Ovary (tissue), 9 donors: ENCODE data around the gene DNAH6. TPM values are rescaled to one million over a fixed set of nuclear protein-coding genes. Genes with fewer than 3 reads are reported as not detected.

ENCODE experiments used
- DNase-seq, 5 donors: peaks; one replicate each; pipeline ENCODE4 v3.0.0-alpha.2; 2019 to 2020
- H3K27ac ChIP-seq, 2 donors: fragments of 200-600 bp; one replicate each; pipeline versions ENCODE4 v1.5.1 to v1.8.0; 2019 to 2022
- H3K27me3 ChIP-seq: fragments of 200-600 bp; one replicate; pipeline ENCODE4 v1.8.0; 2022
- H3K36me3 ChIP-seq: fragments of 200-600 bp; sonication (generic); one replicate; pipeline ENCODE4 v1.5.1; 2019
- H3K4me1 ChIP-seq: one replicate; pipeline ENCODE4 v1.8.1; 2013; ENCODE audit warnings: mild to moderate bottlenecking, moderate library complexity; ENCODE audit not compliant: insufficient read depth
- H3K4me3 ChIP-seq: fragments of 200-600 bp; sonication (generic); one replicate; pipeline ENCODE4 v1.5.1; 2017
- H3K9me3 ChIP-seq, 2 donors: fragments of 200-600 bp in 1 of 2; sonication (generic) in 1 of 2; one replicate each; pipeline versions ENCODE4 v1.5.1 to v1.8.1; 2013 to 2019; ENCODE audit warnings: mild to moderate bottlenecking in 1 of 2, moderate library complexity in 1 of 2
- EP300 ChIP-seq: sonication (generic); formaldehyde crosslinking; IDR thresholded peaks from one replicate; pipeline ENCODE4 v1.6.1; 2017; ENCODE audit warnings: antibody characterized with exemption
- POLR2A ChIP-seq: fragments of 450-650 bp; IDR thresholded peaks from one replicate; pipeline ENCODE4 v1.6.1; 2017; ENCODE audit warnings: antibody characterized with exemption, mild to moderate bottlenecking, moderate library complexity
- WGBS, 3 donors: extraction: QIAGEN DNeasy Blood & Tissue Kit in 1 of 3; methylation state at CpG; one replicate each; pipeline versions ENCODE4 v1.1.5 to v1.1.7; 2013 to 2017; 5-methylcytosine and 5-hydroxymethylcytosine counted together
- intact Hi-C, 4 donors: fragments of 100-400 bp; cut with DNase I; formaldehyde crosslinking; loops; one replicate each; pipeline versions ENCODE4 v1.11.0 to v1.15.1; 2022 to 2023
- polyA plus RNA-seq, 2 donors: library from polyadenylated mRNA; stranded (reverse); fragments of 200-250 nt in 1 of 2; fragments of 350-450 nt in 1 of 2; fragmentation: Illumina TruSeq in 1 of 2; extraction: RNeasy Lipid Tissue Mini Kit (QIAGEN cat#74804) in 1 of 2; gene quantifications; one replicate each; pipeline ENCODE4 v1.2.3, GENCODE V29; 2013 to 2014
- total RNA-seq, 7 donors: library from RNA; depleted of rRNA in 2 of 7; stranded (reverse); fragments of >200 nt in 2 of 7; fragmentation: NEBNext Ultra II Directional in 3 of 7; extraction: Animal tissue kit (Norgen Biotek cat#: 25700) in 3 of 7; gene quantifications; one replicate each; pipeline versions ENCODE4 v1.1.0 to v1.2.4, GENCODE V29; 2016 to 2023
- TF ChIP-seq, protein P1 (sequence below), 3 donors: fragments of 450-650 bp in 2 of 3; fragments of 200-600 bp in 1 of 3; IDR thresholded peaks; one replicate each; pipeline versions ENCODE4 v1.5.1 to v1.8.0; 2016 to 2022; ENCODE audit warnings: antibody characterized with exemption in 3 of 3, mild to moderate bottlenecking in 1 of 3
- donor health status: DM: no; HTN: no; CAD: no; lungs with moderate emphysema.
- donor health status: DM: no; HTN: no; CAD: no.
- donor health status: Bipolar disorder and iron deficiency.
- donor health status: DM: yes; HTN: yes; CAD: no.
- donor health status: DM: no; HTN: no; CAD: no.
- donor health status: DM: yes; HTN: yes; CAD: no.

Gene DNAH6
- total and polyA plus RNA-seq, 9 donors = 0.42 to 14.0 (median 2.4) TPM

DNA sequence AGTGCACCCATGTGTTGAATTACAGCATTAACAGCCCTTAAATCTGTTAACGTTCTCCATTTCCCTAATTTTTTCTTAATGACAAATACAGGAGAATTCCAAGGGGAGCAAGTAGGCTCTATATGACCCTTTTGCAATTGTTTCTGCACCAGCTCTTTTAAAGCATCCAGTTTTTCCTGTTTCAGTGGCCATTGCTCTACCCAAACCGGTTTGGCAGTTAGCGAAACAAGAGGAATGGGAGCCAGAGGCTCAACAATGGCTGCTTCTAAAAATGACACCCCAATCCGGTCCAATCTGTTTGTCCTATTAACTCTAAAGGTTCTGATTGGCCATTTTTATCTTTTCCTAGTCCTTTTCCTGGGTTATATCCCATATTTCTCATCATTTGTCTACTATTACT is 42.1 kb upstream of the DNAH6 start:
- no peak overlapping the region for H3K27ac ChIP-seq
- H3K4me3 ChIP-seq = no peak overlapping the region
- no peaks in the 10 kb centered on the region for H3K36me3 ChIP-seq
- 80 to 86% (median 80%) methylated on average over 4 of the region's 4 CpGs for WGBS, 3 donors
- no peaks in the 10 kb centered on the region for H3K9me3 ChIP-seq
- intact Hi-C loops = no loop called here
- H3K27me3 ChIP-seq = no peaks in the 10 kb centered on the region
- no peaks in the 10 kb centered on the region for H3K4me1 ChIP-seq
- DNase-seq = no peak
- TF ChIP-seq EP300 (no peak), POLR2A (no peak)
- TF ChIP-seq, protein P1, sequence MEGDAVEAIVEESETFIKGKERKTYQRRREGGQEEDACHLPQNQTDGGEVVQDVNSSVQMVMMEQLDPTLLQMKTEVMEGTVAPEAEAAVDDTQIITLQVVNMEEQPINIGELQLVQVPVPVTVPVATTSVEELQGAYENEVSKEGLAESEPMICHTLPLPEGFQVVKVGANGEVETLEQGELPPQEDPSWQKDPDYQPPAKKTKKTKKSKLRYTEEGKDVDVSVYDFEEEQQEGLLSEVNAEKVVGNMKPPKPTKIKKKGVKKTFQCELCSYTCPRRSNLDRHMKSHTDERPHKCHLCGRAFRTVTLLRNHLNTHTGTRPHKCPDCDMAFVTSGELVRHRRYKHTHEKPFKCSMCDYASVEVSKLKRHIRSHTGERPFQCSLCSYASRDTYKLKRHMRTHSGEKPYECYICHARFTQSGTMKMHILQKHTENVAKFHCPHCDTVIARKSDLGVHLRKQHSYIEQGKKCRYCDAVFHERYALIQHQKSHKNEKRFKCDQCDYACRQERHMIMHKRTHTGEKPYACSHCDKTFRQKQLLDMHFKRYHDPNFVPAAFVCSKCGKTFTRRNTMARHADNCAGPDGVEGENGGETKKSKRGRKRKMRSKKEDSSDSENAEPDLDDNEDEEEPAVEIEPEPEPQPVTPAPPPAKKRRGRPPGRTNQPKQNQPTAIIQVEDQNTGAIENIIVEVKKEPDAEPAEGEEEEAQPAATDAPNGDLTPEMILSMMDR (IDR thresholded peaks at IDR 0.05) = no peak

DNA sequence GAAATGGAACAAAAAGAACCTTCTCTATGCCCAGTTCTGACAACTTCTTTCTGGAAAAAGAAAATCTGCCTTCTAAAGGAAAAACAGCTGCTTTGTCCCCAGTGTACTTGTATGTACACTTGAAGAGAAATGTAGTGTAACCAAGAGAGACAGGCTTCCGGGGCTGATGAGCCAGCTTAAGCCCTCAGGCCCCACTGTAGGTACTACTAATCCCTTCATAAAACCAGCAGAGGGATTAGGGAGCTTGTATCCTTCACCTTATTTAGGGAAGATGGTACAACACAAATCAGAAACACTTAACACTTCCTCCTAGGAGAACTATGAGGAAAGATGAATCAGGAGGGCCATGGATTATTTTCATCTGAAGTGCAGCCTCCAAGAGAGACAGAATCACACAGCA is 38.4 kb upstream of the DNAH6 start:
- Histone ChIP-seq H3K4me3 (no peak overlapping the region), H3K27ac (no peak overlapping the region), H3K36me3 (no peaks in the 10 kb centered on the region), H3K27me3 (no peaks in the 10 kb centered on the region), H3K9me3 (no peaks in the 10 kb centered on the region), H3K4me1 (no peaks in the 10 kb centered on the region)
- 76 to 89% (median 79%) methylated on average over 1 of the region's 1 CpG for WGBS, 3 donors
- DNase-seq = no peak
- intact Hi-C loops = no loop called here
- TF ChIP-seq POLR2A (no peak), EP300 (no peak)
- TF ChIP-seq, protein P1 (IDR thresholded peaks at IDR 0.05) = no peak

DNA sequence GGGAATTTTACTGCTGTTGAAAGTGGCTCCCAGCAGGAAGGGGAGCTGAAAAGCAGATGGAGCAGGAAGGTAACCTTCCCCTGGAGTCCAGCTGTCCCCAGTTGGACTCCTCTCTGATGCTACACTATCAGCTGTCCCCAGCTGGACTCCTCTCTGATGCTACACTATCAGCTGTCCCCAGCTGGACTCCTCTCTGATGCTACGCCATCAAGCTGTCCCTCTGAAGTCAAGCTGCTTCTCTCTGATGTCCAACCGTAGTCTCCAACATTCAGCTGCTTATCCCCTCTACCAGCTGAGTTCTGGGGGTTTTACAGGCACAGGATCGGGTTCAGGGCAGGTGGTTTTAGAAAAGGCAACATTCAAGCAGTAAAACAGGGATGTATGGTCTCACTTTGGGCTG is 37.4 kb upstream of the DNAH6 start:
- Histone ChIP-seq H3K27me3 (no peaks in the 10 kb centered on the region), H3K4me3 (no peak overlapping the region), H3K4me1 (no peaks in the 10 kb centered on the region), H3K36me3 (no peaks in the 10 kb centered on the region), H3K27ac (no peak overlapping the region), H3K9me3 (no peaks in the 10 kb centered on the region)
- TF ChIP-seq, protein P1 (IDR thresholded peaks at IDR 0.05) = no peak
- TF ChIP-seq EP300 (no peak), POLR2A (no peak)
- intact Hi-C loops = no loop called here
- 58 to 78% (median 69%) methylated on average over 3 of the region's 3 CpGs for WGBS, 3 donors
- no peak for DNase-seq

DNA sequence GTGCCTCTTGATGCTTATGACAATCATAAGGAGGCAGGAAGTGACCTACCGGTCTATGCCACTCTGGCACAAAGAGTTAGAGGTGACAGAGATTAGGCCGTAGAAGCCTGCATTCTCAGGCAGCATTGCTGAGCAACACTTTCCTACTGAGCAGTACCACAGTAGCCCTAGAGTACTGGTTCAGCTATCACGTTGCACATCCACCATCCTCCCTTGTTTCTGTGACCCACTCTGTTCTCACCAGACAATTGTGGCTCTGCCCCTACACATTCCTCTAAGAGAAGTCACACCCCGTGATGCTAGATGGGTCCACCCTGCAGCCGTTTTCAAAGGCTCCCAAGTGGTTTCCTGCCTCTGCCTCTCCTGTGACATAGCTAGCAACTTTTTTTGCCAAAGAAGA is 34.6 kb upstream of the DNAH6 start:
- no peaks in the 10 kb centered on the region for H3K27me3 ChIP-seq
- H3K27ac ChIP-seq = no peak overlapping the region
- H3K4me1 ChIP-seq = no peaks in the 10 kb centered on the region
- TF ChIP-seq EP300 = no peak
- TF ChIP-seq, protein P1 (IDR thresholded peaks at IDR 0.05) = no peak
- TF ChIP-seq POLR2A = no peak
- intact Hi-C loops = no loop called here
- DNase-seq = no peak
- no peak overlapping the region for H3K4me3 ChIP-seq
- 55 to 63% (median 58%) methylated on average over 5 of the region's 5 CpGs for WGBS, 3 donors
- H3K9me3 ChIP-seq = no peaks in the 10 kb centered on the region
- no peaks in the 10 kb centered on the region for H3K36me3 ChIP-seq

DNA sequence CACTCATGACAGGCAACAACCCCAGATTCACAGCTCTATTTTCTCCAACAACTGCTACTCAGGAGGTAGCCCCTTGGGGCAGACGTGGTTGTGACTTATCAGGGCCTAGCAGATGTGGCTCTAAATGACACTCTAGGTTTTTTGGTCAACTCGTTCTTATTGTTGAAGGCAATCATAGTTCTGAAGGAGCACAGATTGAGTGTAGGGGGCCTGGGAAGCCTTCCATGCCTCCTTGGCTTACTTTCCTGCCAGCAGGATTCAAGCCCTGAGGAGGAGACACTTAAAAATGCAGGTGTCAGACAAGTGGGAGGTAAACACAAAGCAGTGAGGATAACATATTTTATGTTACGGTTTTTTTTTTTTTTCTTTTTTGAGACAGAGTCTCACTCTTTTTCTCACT is 33.7 kb upstream of the DNAH6 start:
- intact Hi-C loops = no loop called here
- DNase-seq = no peak
- no peak overlapping the region for H3K27ac ChIP-seq
- H3K36me3 ChIP-seq = no peaks in the 10 kb centered on the region
- 47 to 62% (median 51%) methylated on average over 3 of the region's 3 CpGs for WGBS, 3 donors
- no peak overlapping the region for H3K4me3 ChIP-seq
- no peaks in the 10 kb centered on the region for H3K9me3 ChIP-seq
- TF ChIP-seq, protein P1 (IDR thresholded peaks at IDR 0.05) = no peak
- TF ChIP-seq POLR2A (no peak), EP300 (no peak)
- H3K4me1 ChIP-seq = no peaks in the 10 kb centered on the region
- H3K27me3 ChIP-seq = no peaks in the 10 kb centered on the region
